HUDEP-2 (cell line): Measurements from ENCODE around the gene CCNYL1.
A peak's percentile ranks its signal among the peaks of the same experiment; 100 is the strongest.
"Not testable (repeated sequence)": the region's sequence is repeated elsewhere in the genome, so short reads cannot be mapped to it uniquely, and the experiment has no call there.

Experiments
- DNase-seq, 76 experiments: peaks; one replicate each; lab custom pipeline; 2025; ENCODE audit not compliant: unreplicated experiment in 76 of 76; lab: John Stamatoyannopoulos, UW

CCNYL1 gene

GRCh38 chr2:207734264-207734635 lies 22.8 kb downstream of the CCNYL1 start:
- peak in 6 of 76 experiments; percentile 3 to 25 (median 14) for DNase-seq

GRCh38 chr2:207734636-207735512 lies 23.4 kb downstream of the CCNYL1 start:
- DNase-seq, result no peak

GRCh38 chr2:207735513-207735859 lies 24.0 kb downstream of the CCNYL1 start:
- not testable (repeated sequence) for DNase-seq

GRCh38 chr2:207743514-207743913 lies 32.1 kb downstream of the CCNYL1 start:
- DNase-seq, result no peak

- no peak for DNase-seq
These were observed 32.6 kb downstream of the CCNYL1 start for GRCh38 chr2:207744050-207744449.

- DNase-seq, result no peak
These were observed 33.0 kb downstream of the CCNYL1 start for GRCh38 chr2:207744451-207744850.

- peak in 54 of 76 experiments; percentile 2 to 68 (median 33) for DNase-seq
These were observed 34.7 kb downstream of the CCNYL1 start for GRCh38 chr2:207746131-207746530.

GRCh38 chr2:207747653-207748560 lies 36.5 kb downstream of the CCNYL1 start:
- DNase-seq, result no peak

- DNase-seq, result no peak
These were observed 37.6 kb downstream of the CCNYL1 start for GRCh38 chr2:207748993-207749392.

GRCh38 chr2:207749873-207750272 lies 38.4 kb downstream of the CCNYL1 start:
- no peak for DNase-seq

- DNase-seq, result no peak
These were observed 38.9 kb downstream of the CCNYL1 start for GRCh38 chr2:207750345-207750744.

- DNase-seq, result no peak
These were observed 39.4 kb downstream of the CCNYL1 start for GRCh38 chr2:207750876-207751275.

GRCh38 chr2:207753688-207754087 lies 42.2 kb downstream of the CCNYL1 start:
- DNase-seq, result not testable (repeated sequence)

GRCh38 chr2:207754498-207755383 lies 43.3 kb downstream of the CCNYL1 start:
- no peak for DNase-seq

GRCh38 chr2:207758025-207758424 lies 46.6 kb downstream of the CCNYL1 start:
- no peak for DNase-seq

GRCh38 chr2:207759890-207760289 lies 48.5 kb downstream of the CCNYL1 start:
- DNase-seq, result no peak

GRCh38 chr2:207760453-207760852 lies 49.0 kb downstream of the CCNYL1 start:
- DNase-seq, result no peak

- DNase-seq, result not testable (repeated sequence)
These were observed 50.0 kb downstream of the CCNYL1 start for GRCh38 chr2:207761426-207761825.

- DNase-seq, result no peak
These were observed 50.7 kb downstream of the CCNYL1 start for GRCh38 chr2:207762146-207762545.

- DNase-seq, result no peak
These were observed 52.0 kb downstream of the CCNYL1 start for GRCh38 chr2:207763303-207763917.
